HG03045 (cell line): Measurements from ENCODE around the gene CCDC116.
"Not testable (repeated sequence)": the region's sequence is repeated elsewhere in the genome, so short reads cannot be mapped to it uniquely, and the experiment has no call there.

Experiments
- ATAC-seq: cut with Tn5 transposase; IDR thresholded peaks from one replicate; pipeline ENCODE4 v1.9.1; 2021; ENCODE audit warnings: mild to moderate bottlenecking, moderate library complexity; ENCODE audit not compliant: unreplicated experiment

Gene CCDC116, protein sequence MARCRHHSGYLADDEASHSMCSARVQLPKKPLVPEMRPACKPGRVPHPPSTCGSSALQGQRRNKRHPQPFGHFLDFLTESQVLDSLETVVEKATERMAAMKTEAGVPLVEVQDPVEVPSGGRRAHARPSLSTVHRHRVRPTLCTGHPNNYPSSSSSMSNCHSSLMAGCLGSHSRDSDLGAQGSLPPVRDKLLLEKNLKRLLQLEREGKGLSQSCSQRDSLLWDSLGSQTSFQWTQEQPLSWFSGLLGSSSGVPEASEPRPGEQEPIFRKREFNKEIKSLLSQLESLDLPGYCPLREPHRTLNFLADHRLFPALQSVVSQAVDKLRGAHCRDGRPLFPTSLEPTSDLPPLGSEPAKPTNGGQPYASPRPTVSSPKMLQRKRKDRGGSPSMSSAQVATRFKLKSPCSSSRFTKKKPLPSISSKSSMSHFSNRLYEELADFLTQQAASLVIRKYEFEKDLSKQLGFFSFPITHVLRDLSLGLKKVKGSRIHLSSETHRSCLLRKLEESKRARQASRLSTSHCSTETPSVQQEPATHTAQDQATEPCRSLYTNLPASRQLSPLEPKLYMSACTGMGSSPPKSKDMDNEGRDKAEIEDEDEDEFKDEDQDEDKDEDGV

DNA sequence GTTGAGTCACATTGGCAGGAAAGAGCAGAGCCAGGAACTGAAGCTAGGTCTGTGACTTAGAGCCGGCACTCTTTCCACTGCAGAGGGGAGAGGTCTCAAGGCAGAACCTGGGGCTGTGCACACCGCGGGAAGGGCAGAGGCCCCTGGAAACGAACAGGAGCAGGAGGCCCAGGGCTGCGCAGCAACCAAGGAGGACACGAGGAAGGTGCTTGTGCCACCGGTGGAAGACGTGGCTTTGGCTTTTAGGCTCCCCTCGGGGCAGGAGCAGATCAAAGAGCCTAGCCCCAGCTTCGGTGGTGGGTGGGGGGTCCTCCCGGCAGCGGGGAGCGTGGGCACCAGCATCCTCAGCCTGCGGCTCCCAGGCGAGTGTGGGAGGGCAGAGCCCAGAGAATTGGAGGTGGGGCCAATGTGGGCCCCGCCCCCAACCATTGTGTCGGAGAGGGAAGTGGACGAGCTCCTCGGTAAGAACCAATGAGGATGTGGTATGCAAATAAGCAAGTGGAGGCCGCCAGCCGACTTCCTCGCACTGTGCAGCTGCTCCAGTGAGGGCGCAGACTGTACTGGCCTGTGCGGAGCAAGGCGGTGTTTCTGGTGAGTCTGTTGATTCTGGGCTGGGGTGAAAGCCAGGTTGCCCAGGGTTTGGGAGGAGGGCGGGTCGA lies at the start of gene CCDC116:
TSS of gene CCDC116 (plus strand) at position 524 of the 659 bp plus-strand sequence. CDS start 422 bp downstream, outside the sequence.
- ATAC-seq = no peak

DNA sequence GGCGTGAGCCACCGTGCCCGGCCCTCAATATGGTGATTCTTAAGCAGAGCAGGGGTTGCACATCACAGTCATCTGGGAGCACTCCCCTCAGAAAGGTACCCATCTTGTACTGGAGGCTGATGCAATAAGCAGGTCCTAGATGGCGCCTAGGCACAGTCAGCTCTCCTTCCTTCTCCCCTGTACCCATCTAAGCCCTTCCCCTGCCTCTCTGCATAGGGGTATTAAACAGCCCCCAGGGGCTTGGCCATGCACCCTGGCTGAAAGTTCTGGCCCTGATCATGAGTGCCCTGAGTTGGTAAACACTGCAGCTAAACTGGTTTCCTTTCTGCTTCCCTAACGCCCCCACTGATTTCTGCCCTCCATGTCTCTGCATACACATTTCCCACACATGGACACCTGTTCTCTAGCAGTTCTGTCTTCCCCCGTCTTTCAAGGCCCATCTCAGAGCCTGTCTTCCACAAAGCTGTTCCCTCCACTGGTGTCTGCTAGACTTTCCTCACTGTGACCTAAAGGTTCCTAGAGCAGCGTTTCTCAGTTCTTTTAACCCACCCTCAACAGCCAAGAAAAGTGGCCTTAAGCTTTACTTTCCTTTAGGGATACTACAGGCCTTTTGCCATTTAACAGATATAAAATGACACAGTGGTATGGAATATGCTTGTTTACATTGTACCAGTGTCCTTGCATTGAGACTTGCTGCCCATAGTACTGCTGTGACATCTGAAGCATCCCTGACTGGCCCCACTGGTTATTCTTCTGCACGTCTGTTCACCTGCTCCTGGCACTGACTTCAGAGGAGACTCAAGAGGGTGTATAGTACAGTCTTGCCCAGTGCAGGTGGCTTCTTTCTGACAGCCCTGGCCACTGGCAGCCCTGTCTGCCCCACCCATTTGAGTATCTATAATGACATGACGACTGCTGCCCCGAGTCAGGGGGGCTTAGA lies 49.5 kb upstream of the CCDC116 start:
- ATAC-seq = no peak

DNA sequence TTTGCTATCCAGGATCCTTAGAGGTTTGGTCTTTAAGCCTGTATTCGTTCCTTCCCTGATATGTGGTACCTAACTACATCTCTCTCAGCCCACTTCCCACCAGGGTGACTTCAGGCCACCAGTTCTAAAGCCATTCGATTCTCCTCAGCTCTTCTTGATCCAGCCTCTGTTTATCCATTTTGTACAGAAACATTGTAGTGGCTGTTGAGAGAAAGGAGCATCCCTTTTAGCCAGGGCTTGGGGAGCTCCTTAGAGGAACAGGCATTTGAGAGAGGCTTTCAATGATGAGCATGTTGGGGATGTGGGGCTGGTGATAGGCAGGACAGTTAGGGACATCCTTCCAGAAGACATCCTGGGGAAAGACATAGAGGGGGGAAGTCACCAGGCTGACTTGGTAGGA lies 47.2 kb upstream of the CCDC116 start:
- ATAC-seq = no peak

- peak; percentile 72 for ATAC-seq
Observed at GRCh38 chr22:21587803-21588611, 44.6 kb upstream of the CCDC116 start.

- no peak for ATAC-seq
Observed at GRCh38 chr22:21589396-21589795, 43.2 kb upstream of the CCDC116 start.

- no peak for ATAC-seq
Observed at GRCh38 chr22:21590809-21591641, 41.5 kb upstream of the CCDC116 start.

DNA sequence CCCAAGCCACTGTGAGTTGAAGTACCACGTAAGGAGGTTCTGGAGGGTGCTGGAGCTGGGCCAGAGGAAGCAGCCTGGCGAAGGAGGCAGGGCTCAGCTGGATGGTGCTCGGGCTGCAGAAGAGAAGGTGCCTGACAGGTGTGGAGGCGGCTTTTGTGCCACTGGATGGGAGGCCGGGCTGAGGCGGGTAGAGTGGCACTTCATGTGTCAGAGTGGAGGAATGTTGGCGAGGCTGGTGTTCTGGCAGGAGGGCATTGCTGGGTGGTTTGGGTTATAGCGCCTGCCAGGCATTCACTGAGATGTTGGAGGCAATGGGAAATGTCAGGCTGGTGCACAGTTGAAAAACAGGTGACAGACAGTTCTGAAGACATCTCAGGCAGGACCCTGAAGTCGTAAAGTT lies 40.9 kb upstream of the CCDC116 start:
- no peak for ATAC-seq

- ATAC-seq = no peak
Observed at GRCh38 chr22:21592422-21592821, 40.1 kb upstream of the CCDC116 start.

GRCh38 chr22:21593406-21594232 lies 38.9 kb upstream of the CCDC116 start:
- no peak for ATAC-seq

DNA sequence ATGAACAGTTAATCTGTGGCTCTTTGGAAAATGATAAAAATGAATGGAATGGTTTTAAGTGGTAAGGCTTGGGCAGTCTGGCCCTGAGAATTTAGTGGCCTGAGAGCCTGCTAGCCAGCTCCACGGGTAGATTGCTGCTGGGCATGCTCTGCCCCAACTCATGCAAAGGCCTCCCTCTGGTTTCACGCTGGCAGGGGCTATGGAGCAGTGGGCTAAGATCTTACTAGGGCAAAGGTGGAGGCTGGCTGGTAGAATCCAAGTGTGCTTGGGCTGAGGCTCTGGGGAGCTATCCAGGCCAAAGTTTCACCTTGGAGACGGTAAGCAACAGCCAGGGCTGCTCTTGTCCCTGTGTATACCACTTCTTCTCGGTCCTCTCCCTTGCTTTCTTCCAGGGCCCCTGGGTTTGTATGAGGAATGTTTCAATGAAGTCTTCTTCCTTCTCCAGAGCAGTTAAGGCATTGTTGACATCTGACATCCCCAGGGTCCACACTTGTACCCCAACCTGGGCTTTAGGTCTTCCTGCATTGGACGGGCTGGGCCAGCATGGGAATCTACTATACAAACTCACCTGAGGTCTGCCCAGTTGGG lies 37.6 kb upstream of the CCDC116 start:
- no peak for ATAC-seq

- ATAC-seq = not testable (repeated sequence)
Observed at GRCh38 chr22:21596356-21597135, 36.0 kb upstream of the CCDC116 start.

- ATAC-seq = no peak
Observed at GRCh38 chr22:21598302-21598701, 34.3 kb upstream of the CCDC116 start.

GRCh38 chr22:21599053-21599893 lies 33.3 kb upstream of the CCDC116 start:
- no peak for ATAC-seq

DNA sequence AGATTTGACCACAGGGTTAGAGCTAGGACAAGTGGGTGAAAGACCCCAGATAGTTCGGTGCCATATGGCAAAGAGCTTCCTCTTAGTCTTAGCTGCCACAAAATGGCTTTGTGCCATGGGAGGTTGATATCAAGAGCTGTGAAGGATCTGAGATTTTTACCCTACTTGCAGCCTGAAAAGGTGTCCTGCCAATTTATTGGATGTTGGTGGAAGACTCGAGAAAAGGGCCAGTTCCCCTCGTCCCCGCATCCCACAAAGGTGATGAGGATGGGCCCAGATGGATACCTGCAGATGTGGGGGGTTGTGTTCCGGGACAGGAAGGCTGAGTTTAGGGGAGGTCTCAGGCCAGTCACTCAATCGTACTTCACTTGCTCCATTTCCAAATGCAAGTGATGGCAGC lies 30.0 kb upstream of the CCDC116 start:
- ATAC-seq = no peak

DNA sequence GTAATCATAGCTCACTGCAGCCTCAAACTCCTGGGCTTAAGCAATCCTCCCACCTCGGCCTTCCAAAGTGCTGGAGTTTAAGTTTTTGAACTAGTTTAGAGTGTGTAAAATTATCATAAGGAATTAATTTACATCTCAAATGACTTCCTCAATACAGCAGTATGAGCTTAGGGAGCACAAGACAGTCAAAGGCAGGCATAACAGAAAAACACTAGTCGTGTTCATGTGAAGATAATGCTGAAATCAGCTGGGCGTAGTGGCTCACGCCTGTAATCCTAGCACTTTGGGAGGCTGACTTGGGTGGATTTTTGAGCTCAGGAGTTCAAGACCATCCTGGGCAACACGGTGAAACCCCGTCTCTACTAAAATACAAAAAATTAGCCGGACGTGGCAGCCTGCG lies 28.6 kb upstream of the CCDC116 start:
- ATAC-seq = no peak

DNA sequence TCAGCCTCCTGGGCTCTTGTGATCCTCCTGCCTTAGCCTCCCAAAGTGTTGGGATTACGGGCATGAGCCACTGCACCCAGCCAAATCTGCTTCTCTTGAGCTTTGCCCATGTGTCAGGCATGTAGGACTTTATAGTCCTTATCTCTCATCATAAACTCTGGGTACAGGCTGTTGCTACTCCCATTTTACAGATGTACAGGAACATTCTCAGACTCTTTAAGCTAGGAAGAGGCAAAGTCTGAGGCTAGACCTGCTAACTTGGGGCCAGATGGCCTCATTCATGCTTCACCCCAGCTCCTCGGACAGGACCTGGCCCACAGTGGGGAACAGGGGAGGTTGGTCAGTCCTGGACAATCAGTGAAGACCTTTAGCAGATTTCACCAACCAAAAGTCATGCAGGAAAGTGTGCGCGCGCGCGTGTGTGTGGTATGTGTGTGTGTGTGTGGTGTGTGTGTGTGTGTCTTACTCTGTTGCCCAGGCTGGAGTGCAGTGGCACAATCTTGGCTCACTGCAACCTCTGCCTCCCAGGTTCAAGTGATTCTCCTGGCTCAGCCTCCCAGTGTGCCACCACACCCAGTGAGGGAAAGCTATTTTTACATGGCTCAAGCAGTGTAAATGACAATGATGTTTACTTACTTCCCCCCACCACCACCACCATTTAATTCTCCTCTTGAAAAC lies 26.5 kb upstream of the CCDC116 start:
- ATAC-seq = no peak
